Ureter (tissue), 1 donor: ENCODE data around the gene FBP2. TPM values are rescaled to one million over a fixed set of nuclear protein-coding genes. Genes with fewer than 3 reads are reported as not detected.
A peak's percentile ranks its signal among the peaks of the same experiment; 100 is the strongest.
"Not testable (repeated sequence)": the region's sequence is repeated elsewhere in the genome, so short reads cannot be mapped to it uniquely, and the experiment has no call there.

ENCODE experiments used
- DNase-seq: peaks from one replicate; pipeline ENCODE4 v3.0.0-alpha.2; 2020; ENCODE audit warnings: low spot score
- total RNA-seq: library from RNA; stranded (reverse); gene quantifications from one replicate; pipeline ENCODE4 v1.2.4, GENCODE V29; 2023
- donor health status: DM: yes; HTN: yes; CAD: no.

Gene FBP2
- total RNA-seq, 1 donor from 2014 or later = 0.29 TPM

DNA sequence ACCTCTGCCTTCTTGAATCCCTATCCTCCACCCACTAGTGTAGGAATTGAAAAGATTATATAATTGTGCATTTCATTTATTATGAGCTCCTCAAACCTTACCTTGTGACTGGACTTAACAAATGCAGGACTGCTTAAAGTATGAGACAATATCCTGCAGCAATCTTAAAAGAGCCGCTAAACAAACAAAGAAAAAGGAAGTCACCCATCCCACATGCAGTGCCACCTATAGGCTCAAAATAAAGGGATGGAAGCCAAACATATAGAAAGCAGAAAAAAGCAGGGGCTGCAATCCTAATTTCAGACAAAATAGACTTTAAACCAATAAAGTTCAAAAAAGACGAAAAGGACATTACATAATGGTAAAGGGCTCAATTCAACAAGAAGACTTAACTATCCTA is 30.1 kb downstream of the FBP2 start:
- DNase-seq = no peak

- DNase-seq = no peak
These were observed 33.4 kb downstream of the FBP2 start for GRCh38 chr9:94560237-94560636.

GRCh38 chr9:94557376-94557775 is 36.2 kb downstream of the FBP2 start:
- DNase-seq = no peak

DNA sequence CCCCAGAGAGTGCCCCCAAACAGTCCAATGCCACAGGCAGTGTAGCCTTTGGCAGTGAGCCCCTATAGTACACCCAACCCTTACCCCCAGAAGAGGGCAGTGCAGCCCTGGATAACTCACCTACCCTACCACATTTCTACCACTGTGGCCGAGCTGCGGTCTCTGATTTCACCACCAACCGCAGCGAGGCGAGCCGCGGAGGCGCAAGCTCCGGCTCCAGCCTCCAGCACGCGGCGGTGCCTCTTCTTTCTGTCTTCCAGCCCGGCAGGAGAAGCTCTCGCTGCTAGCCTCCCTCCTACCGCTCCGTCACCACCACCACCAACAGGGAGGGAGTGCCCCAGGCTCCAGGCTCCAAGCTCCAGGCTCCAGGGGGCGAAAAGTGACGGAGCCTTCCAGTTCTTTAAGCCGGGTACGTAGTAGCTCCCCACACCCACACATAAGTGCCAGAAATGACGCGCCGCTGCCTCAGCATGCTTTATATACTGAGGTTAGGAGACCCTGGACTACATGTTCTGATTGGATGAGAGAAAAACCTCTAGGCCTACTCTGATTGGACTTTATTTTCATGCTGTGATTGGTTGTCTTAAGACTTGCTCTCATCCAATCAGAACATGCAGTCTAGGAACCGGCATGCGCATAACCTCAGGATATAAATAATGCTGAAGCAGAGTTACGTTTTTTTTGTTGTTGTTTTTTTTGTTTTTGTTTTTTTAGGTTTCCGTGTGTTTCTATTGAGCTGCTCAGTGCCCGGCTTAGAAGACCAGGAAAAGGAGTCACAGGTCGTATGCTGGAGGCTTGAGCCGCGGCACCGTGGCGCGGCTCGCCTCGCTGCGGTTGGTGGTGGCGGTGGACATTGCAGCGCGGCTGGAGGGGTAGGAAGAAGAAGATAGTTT is 38.9 kb downstream of the FBP2 start, which contains the start of gene PCAT7:
Gene PCAT7 (plus strand): TSS at position 645 of the 893 bp plus-strand sequence.
- peak; percentile 71 for DNase-seq

DNA sequence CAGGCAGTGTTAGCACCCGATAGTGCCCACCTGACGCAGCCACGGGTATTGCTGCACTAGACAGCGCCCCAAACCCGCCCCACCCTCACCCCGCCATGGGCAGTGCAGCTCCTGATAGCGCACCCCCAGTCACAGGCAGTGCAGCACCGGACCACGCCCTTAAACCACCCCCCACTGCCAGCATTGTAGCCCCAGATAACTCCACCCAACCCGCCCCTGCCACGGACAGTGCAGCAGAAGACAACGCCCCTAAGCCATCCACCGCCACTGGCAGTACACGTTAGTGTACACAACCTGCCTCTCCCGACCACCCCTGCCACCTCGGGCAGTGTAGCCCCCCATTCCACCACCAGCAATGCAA is 39.6 kb downstream of the FBP2 start:
- no peak for DNase-seq

DNA sequence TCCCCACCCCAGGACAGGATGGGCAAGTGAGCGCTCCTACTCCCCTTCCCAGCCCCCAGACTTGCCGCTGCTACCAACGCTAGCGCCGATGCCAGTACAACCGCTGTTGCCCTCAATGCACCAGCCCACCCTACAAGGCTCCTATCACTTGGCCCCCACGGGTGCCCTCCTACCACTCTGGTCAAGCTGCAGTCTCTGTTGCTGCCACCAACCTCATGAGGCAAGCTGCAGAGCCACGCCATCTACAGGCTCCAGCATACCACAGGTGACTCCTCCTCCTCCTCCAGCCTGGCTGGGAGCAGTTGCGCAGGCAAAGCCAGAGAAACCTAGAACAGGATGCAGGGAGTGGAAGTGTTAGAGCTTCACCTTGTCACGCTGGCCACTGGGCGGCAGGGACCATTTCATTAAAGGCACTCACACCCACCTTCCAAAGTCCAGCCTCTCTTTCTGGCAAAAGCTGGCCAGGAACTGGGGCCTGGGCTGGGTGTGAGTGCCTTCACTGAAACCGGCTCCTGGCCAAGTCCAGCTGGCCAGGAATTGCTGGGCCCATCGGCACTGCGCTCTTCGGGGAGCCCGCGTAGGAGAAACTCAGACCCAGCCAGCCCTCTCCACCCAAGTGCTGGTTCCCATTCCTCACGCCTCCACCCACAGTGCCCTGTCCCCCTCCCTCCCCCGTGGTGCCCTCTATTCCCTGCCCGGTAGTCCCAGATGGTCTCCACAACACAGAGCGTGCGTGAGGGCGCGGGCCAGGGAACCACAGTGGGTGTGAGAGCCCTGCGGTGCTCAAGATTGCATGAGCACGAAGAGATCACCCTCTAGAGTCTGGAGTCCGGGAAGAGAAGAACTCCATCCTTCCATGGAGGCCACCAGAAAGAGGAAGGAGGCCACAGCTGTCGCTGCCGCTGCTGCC is 40.3 kb downstream of the FBP2 start:
- no peak for DNase-seq

- DNase-seq = no peak
These were observed 47.7 kb downstream of the FBP2 start for GRCh38 chr9:94545940-94546339.

DNA sequence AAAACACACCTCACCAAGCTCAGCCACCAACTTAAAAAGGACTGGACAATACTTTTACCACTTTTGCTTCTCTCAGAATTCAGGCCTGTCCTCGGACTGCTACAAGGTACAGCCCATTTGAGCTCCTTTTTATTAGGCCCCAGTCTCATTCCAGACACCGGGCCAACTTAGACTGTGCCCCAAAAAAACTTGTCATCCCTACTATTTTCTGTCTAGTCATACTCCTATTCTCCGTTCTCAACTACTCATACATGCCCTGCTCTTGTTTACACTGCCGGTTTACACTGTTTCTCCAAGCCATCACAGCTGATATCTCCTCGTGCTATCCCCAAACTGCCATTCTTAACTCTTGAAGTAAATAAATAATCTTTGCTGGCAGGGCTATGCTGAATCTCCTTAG is 49.3 kb downstream of the FBP2 start:
- not testable (repeated sequence) for DNase-seq

DNA sequence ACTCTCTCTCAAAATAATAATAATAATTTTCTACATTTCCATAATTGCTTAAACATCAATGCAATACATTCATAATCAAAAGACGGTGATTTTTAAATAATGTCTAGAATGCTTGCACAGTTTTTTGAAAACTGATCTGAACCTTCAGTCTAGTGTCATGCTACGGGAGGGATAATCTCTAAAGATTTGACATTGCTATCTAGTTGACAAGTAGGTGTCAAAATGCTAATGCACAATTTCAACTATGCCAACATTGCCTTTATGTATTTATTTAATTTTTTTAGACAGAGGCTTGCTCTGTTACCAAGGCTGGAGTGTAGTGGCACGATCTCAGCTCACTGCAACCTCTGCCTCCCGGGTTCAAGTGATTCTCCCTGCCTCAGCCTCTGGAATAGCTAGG is 54.7 kb downstream of the FBP2 start:
- DNase-seq = no peak

DNA sequence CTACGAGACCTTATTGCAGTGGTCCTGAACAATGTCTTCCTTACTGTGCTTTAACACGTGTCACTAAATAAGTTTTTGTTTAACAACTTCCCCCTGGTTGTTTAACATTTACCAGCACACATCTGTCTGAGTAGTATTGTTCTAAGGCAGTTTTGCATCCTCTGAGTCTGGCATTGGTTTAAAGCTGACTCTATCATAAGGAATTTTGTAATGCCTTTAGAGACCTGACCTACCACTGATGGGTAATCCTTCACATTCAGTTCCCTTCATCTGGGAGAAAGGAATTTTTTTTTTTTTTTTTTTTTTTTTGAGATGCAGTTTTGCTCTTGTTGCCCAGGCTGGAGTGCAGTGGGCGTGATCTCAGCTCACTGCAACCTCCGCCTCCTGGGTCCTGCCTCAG is 58.7 kb downstream of the FBP2 start:
- no peak for DNase-seq

DNA sequence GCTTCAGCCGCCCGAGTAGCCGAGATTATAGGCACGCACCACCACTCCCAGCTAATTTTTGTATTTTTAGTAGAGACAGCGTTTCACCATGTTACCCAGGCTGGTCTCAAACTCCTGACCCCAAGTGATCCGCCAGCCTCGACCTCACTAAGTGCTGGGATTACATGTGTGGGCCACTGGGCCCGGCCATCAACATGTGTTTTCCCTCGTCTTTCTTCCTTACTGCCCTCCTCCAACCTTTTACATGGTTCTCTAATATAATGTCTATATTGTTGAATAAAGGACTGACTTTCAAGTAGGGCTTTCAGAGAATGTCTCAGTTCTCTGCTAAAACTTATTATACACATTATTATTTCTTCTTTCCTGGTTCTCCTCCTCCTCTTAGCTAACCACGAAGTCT is 60.0 kb downstream of the FBP2 start:
- no peak for DNase-seq

- DNase-seq = no peak
These were observed 60.5 kb downstream of the FBP2 start for GRCh38 chr9:94533155-94533554.

DNA sequence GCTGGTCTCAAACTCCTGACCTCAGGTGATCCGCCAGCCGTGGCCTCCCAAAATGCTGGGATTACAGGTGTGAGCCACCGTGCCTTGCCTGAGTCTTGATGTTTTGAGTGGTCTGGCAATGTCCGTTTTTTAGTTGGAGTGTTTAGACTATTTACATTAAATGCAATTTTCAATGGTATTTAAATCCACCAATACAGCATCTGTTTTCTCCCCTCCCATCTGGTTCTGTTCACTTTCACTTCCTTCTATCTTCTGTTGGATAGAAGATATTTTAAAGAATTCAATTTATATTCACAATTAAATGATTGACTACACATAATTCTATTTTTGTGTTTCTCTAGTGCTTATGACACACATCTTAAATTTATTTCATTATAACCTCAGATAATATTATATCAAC is 64.7 kb downstream of the FBP2 start:
- no peak for DNase-seq

DNA sequence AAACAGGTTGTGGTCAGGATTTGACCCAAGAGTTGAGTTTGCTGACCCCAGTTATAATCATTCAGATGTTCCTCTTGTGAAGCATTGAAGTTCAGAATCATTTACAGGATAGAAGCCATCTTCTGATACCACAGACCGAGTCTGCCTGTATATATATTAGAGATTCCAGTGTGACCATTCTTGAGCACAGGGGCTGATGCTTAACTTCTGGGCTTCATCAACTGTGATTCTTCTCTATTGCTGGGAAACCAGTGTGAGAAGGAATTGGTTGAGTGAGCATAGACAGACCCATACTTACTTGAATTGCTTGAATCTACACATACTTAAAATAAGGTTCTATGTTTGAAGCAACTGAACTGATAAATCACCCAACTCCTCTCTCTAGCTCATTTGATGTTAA is 66.7 kb downstream of the FBP2 start:
- DNase-seq = no peak

DNA sequence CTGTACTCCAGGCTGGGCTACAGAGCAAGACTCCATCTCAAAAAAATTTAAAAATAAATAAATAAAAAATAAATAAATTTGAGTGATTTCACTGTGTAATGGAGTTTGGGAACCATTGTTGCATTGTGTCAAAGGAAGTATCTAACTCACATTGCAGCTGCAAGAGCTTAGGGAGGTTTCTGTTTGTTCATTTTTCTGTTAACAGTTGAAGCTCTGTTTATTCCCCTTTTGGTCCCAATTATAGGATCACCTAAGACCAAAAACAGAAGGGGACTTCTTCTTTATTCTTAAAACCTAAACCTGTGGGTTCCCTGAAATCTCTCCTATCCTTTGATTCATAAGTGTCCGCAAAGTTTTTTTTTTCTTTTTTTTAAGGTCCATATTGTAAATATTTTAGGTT is 67.4 kb downstream of the FBP2 start:
- no peak for DNase-seq

- DNase-seq = no peak
These were observed 68.1 kb downstream of the FBP2 start for GRCh38 chr9:94525396-94526035.

- DNase-seq = no peak
These were observed 76.4 kb downstream of the FBP2 start for GRCh38 chr9:94517254-94517653.

DNA sequence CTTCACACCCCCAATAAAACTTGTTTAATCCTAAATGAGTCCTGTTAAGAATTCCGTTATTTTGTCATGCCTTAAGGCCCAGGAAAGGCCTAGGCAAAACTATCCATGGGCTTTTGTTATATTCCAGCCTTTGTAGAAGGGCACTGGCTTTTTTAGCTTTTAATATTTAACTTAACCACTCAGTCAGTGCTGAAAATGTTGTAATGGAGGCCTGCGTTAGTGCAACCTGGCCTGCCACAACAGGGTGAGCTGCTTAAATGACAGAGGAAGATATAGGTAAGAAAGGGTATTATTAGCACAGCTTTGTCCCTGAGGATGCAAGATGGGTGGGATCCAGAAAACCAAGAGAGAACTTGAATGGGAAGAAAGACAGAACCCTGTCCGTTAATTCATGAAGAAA is 78.9 kb downstream of the FBP2 start:
- no peak for DNase-seq

DNA sequence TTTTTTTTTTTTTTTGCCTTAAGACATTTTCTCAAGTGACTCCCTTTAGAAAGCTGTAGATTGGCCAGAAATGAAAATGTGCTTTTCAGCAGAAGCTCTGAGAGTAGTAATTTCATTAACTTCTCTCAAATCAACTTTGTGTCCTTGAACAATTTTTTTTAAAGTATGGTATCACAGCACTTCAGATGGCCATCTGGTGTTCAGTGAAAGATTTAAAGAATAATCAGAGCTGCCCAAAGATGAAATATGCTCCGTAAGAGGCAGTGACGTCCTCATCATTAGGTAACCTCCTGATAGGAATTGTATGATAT is 81.7 kb downstream of the FBP2 start:
- DNase-seq = no peak

GRCh38 chr9:94511134-94511954 is 82.3 kb downstream of the FBP2 start:
- no peak for DNase-seq
